NCI-H82 (cell line): ENCODE data around the gene SSR3.
"Not testable (repeated sequence)": the region's sequence is repeated elsewhere in the genome, so short reads cannot be mapped to it uniquely, and the experiment has no call there.

Experiments
- DNase-seq: peaks from one replicate; lab custom pipeline; 2025; lab: John Stamatoyannopoulos, UW

Gene SSR3

GRCh38 chr3:156554842-156555687 lies at the start of gene SSR3:
TSS of gene SSR3 (minus strand) at chr3:156555117. CDS start at chr3:156555089, 28 bp downstream.
- DNase-seq: peak; percentile 100

- no peak for DNase-seq
Observed at GRCh38 chr3:156604064-156604641, 49.2 kb upstream of the SSR3 start.

DNA sequence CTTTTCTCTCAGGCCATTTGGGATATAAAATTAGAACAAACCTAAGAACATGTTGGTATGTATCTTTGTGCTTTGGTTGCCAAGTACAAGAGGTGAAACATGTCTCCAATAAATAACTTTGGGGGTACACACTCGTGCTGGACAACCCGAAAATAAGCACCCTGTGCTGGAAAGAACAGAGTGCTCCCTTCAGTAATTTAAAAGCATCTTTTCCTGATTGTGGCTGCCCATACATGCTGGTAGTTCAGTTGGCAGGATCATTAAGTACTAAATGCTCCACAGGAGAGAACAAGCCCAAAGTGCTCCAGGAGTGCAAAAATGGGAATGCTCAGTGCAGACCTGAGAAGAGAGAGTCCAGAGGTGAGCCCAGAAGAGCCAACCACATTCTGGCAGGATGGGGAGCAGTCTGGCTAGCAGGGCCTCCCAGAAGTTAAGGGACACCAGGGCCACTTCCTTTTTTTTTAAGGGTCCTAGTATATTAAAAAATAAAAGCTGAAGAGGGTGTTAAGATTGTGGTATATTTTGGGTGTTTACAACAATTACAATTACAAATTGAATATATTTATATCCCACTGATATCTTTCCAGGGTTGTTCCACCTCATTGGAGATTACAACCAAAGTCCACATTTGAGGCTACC lies 48.6 kb upstream of the SSR3 start:
- DNase-seq: no peak

GRCh38 chr3:156602424-156602823 lies 47.5 kb upstream of the SSR3 start:
- DNase-seq: no peak

DNA sequence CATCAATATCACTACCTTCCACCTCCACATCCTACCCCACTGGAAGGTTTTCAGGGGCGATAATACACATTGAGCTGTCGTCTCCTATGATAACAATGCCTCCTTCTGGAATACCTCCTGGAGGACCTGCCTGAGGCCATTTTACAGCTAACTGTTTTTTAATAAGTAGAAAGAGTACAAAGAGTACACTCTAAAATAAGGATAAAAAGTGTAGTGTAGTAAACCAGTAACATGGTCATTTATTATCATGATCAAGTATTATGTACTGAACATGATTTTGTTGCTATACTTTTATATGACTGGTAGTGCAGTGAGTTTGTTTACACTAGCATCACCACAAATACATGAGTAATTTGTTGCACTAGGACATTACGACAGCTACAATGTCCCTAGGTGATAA lies 46.6 kb upstream of the SSR3 start:
- DNase-seq: no peak

- no peak for DNase-seq
Observed at GRCh38 chr3:156600834-156601233, 45.9 kb upstream of the SSR3 start.

- no peak for DNase-seq
Observed at GRCh38 chr3:156599089-156599874, 44.4 kb upstream of the SSR3 start.

- DNase-seq: no peak
Observed at GRCh38 chr3:156598413-156598812, 43.5 kb upstream of the SSR3 start.

DNA sequence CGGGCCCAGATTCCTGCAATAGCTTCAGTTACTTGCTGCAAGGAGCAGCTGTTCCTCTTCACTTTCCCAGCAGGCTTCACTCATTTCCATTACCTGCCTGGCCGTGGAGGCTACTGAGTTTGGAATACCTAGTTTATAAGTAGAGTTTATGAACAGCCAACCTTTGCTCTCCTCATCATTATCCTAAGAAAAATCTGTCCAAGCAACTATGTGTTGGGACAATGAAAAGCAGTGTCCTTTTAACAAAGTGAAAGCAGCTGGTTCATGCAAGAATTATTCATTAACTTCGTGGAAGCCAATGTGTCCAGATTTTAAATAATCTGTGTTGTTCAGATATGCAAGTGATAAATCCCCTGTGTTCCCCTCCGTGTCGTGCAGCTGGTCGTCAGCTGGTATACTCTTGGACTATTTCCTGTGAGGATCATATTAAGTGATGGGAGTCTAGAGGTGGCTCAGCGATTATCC lies 39.3 kb upstream of the SSR3 start:
- DNase-seq: no peak

GRCh38 chr3:156593814-156594213 lies 38.9 kb upstream of the SSR3 start:
- no peak for DNase-seq

DNA sequence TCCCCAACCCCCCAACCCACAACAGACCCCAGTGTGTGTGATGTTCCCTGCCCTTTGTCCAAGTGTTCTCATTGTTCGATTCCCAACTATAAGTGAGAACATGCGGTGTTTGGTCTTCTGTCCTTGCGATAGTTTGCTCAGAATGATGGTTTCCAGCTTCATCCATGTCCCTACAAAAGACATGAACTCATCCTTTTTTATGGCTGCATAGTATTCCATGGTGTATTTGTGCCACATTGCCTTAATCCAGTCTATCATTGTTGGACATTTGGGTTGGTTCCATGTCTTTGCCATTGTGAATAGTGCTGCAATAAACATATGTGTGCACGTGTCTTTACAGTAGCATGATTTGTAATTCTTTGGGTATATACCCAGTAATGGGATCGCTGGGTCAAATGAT lies 34.9 kb upstream of the SSR3 start:
- DNase-seq: not testable (repeated sequence)

- DNase-seq: no peak
Observed at GRCh38 chr3:156587760-156588069, 32.8 kb upstream of the SSR3 start.

DNA sequence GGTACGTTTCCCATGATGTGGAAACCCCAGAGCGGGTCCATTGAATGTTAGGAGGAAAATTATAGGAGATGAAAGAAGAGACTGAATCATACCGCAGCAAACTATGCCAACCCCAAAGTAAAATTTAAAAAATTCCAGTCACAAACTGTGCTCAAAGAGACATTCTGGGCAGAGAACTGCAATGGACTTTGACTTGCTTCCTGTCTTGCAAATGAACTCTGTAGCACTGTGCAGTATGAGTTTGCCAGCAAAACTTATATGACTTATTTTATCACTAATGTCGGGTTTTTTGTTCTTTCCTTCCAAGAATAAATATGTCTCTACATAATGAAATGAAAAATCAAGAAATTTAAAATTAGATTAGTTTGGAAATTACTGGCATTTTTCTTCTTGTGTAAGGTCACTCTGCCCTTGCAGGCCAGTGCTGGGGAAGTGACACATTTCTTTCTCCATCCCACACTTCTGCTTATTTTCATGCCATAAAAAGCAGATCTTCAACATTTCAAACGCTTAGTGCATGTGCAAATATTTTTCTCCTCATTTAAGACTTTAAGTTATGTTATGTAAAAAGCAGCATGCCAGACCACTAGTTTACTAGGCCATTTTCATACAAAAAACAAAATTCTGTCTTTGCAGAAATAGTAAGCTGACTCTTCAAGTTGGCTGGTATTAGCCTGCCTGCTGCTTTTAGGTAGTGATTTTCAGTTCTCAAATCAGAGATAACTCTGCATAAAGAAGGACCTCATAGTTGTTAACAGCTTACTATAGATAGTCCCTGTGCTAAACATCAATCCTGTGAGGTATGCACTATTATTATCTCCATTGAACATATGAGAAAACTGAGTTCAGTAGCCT lies 32.2 kb upstream of the SSR3 start:
- no peak for DNase-seq

DNA sequence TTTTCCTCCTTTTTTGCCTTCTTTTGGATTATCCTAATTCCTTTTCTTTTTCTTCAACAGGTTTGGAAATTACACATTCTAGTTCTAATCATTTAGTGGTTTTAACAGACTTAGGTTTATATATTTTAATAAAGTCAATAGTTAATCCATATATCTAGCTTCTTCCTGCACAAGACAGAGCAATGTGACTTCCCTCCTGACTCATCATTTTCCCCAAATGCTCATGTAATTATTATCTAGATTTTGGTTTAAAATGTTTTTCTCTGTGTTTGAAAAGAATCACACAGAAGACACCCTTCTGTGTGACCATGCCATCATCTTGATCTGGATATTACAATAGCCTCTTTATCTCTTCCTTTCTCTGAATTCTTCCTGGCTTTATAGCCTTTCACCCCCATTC lies 28.6 kb upstream of the SSR3 start:
- no peak for DNase-seq

GRCh38 chr3:156582532-156583183 lies 27.7 kb upstream of the SSR3 start:
- no peak for DNase-seq

- DNase-seq: peak; percentile 56
Observed at GRCh38 chr3:156581954-156582353, 27.0 kb upstream of the SSR3 start.

DNA sequence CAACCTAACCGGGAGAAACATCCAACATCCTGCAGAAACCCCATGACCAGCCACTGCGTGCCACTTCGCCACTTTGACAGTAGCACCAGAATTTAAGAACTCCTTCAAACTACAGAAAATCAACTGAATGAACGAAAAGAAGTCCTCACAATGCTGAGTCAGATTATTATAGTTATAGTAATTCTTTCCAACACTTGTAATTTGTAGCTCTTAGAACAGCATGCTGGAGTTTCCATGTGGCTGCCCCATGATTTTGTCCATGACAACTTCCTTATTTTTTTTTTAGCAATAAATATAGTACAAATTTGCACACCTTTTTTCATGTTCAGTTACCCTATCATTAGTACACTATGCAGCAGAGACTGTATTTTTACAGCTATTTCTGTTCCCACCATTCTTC lies 26.1 kb upstream of the SSR3 start:
- no peak for DNase-seq

DNA sequence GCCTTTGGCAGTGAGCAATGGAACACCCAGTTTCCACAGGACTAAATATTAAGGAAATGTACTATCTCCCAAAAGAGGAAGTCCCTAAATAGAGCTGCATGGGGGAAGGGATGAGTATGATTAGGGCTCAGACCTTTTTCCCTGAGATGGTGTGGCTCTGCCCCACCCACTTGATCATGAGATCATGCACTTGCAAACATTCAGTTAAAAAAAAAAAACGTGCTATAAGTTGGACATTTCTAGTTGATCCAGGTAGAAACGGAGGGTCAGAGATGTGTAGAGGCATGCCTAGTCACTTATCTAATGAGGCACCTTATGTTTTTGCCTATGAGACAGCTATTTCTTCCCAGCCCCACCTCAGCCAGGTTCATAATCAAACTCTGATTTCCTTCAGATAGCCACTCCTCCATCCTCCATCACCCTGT lies 24.5 kb upstream of the SSR3 start:
- no peak for DNase-seq

- DNase-seq: no peak
Observed at GRCh38 chr3:156577736-156578135, 22.8 kb upstream of the SSR3 start.

GRCh38 chr3:156576651-156577348 lies 21.9 kb upstream of the SSR3 start:
- DNase-seq: no peak
